ENCODE data around the gene IL16.

- TF ChIP-seq FOXA1 (IDR thresholded peaks at IDR 0.05) (no peak), CTCF (IDR thresholded peaks at IDR 0.05; ENCODE audit: low read depth, low read length, missing input control) (no peak), REST (IDR thresholded peaks at IDR 0.05) (peak; percentile 44), HNF4G (IDR thresholded peaks at IDR 0.05) (no peak)
Observed at GRCh38 chr15:81275711-81276392, 79.2 kb downstream of the IL16 start.

All from liver (tissue), 3 donors.